Measurements from ENCODE around the gene SEC14L5.
"Not testable (repeated sequence)": the region's sequence is repeated elsewhere in the genome, so short reads cannot be mapped to it uniquely, and the experiment has no call there.

Gene SEC14L5

DNA sequence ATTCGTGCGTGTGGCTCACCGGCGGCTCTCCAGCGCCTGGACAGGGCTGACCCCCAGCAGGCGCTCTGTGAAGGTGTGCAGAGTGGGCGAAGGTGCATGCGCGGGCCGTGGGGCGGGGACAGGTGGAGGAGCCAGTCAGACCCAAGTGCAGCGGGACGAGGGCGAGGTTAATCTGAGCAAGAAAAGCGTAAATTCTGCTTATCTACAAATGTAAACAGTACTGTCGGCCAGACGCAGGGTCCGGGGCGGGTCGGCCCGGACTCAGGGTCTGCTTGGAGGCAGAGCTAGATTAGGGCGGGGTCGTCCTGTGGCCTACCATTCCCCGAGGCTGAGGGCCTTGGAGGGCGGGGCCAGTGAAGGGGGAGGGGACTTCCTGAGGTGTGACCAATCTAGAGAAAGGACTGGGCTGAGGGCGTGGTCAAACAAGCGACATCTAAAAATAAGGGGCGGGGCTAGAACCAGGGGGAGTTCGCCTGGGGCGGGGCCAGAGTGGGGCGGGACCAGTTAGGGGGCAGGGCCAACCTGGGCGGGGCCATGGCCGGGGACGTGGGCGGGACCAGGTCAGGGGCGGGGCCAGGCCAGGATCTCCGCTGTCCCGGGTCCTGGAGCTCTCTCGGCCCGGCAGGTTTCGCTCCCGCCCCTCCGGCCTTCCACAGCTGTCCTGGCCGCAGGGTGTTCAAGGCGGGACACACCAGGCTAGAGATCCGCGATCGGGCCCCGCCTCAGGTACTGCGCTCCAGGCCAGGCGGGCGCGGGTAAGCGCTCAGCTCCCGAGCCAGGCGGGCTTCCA lies at the start of gene SEC14L5:
Gene SEC14L5, plus strand, starts transcription at position 611 of the 790 bp plus-strand sequence. CDS start 994 bp downstream, outside the sequence.
- DNase-seq = peak; percentile 77 to 81

DNA sequence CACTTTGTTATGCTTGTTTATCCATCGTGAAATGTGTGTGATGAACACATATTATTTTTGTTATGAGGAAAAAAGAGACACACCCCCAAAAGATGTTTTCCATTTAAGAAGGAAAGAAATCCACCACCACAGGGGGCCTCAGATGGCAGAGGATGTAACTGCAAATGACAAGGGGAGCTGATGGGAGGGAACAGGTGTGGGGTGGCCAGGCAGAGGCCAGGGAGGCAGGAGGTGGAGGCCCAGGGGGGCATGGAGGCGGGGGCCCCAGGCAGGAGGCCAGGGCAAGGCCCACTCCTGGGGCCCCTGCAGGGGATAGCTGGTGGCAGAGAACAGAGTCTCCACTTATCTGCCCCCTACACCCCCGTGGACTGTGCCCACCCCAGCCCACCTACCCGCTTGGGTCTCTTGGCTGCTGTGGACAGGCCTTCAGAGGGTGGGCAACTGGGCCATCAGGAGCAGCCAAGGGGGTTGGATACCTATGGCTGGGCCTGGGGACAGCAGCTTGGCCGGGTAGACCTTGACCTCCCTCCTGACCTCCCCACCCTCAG lies 49.2 kb upstream of the SEC14L5 start:
- no peak for DNase-seq

DNA sequence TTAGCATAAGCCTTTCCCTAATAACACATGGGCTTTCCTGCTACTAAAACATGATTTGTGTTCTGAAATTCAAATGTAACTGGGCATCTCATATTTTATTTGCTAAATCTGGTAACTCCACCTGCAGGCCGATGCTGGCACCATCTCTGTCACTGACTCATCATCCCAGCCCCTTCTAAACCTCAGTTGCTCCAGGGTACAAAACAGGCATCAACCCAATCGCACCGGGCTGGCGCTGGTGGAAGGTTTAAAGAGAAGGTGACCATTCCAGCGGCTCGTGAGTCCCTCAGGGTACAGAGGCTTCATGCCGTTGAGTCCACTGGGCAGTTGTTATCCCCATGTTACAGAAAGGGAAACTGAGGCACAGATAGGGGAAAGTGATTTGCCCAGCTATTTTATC lies 48.3 kb upstream of the SEC14L5 start:
- DNase-seq = no peak

- DNase-seq = no peak
Measured at GRCh38 chr16:4910828-4911227, 47.3 kb upstream of the SEC14L5 start.

DNA sequence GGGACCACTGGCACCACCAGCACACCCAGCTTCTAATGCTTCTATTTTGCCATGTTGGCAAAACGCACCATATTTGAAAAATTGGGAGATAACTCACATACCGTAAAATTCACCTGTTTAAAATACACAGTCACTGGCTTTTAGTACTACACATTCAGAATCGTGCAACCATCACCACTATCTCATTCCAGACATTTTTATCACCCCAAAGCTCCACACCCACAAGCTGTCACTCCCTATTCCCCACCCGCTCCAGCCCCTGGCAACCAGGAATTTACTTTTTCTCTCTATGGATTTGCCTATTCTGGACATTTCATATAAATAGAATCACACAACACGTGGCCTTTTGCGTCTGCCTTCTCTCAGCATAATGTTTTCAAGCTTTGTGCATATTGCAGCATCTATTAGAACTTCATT lies 46.2 kb upstream of the SEC14L5 start:
- DNase-seq = no peak

DNA sequence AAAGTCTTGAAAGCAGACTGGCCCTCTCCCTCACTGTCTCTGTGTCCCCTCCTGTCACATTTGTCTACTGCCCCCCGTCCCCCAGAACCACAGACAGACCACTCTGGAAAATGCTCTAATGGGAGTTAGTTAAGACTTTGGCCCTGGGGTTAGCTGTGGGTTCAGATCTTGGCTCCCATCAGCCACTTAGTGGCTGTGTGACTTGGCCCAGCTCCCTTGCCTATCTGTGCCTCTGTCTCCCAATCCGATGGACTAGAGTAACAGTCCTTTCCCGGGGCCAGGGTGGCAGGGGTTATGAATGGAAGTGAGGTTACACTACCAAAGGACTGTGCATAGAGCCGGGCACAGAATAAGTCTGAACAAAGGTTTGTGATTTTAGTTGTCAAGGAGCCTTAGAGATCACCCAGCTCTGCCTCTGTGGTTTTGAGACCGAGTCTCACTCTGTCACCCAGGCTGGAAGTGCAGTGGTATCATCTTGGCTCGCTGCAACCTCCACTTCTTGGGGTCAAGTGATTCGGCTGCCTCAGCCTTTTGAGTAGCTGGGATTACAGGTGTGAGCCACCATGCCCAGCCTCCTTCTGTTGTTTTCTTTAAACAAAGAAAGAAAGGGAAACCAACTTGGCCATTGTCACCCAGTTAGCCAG lies 44.9 kb upstream of the SEC14L5 start:
- no peak for DNase-seq

DNA sequence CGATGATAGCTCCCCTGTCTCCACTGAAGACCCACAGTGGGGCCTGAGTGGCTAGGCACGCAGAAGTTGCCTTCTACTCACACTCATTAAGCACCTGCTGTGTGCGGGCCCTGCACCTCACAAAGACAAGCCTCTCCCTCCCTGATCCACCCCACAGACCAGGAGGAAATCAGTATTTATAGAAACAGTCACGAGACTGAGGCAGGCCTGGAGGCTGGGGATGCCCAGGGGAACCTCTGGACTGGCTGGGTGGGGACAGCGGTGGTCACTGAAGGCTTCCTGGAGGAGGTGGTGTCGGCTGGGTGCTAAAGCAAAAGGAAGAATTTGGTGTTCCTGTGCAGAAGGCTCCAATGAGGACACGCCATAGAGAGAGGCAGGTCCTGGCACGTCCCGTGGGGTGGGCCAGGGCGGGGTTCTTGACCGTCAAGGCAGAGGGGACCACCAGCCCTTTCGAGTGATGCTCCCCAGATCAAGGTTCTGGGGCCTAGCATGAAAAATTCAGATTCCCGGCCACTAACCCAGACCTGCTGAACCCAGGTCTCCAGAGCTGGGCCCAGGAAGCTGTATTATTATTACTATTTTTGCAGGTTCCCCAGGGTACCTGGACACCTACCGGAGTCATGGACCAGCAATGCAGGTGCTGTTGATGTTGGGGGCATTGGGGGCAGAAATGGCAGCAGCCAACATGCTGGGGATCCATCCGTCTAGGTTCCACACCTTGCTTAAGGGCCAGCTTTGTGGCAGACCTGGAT lies 44.2 kb upstream of the SEC14L5 start:
- DNase-seq = no peak

GRCh38 chr16:4914528-4915225 lies 43.5 kb upstream of the SEC14L5 start:
- DNase-seq = no peak

GRCh38 chr16:4915226-4915761 lies 42.8 kb upstream of the SEC14L5 start:
- DNase-seq = no peak

DNA sequence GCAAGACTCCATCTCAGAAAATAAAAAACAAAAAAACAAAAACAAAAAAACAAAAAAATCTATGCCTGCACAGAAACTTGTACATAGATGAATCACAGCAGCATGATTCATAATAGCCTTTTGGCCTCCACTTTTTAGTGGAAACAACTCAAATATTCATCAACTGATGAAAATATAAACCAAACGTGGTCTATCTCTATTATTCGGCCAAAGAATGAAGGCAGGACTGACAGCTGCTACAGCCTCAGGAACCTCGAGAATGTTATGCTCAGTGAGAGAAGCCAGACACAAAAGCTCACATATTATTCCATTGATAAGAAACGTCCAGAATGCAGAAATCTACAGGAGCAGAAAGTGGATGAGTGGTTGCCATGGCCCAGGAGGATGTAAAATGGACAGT lies 41.0 kb upstream of the SEC14L5 start:
- no peak for DNase-seq

GRCh38 chr16:4918781-4919251 lies 39.3 kb upstream of the SEC14L5 start:
- DNase-seq = no peak

DNA sequence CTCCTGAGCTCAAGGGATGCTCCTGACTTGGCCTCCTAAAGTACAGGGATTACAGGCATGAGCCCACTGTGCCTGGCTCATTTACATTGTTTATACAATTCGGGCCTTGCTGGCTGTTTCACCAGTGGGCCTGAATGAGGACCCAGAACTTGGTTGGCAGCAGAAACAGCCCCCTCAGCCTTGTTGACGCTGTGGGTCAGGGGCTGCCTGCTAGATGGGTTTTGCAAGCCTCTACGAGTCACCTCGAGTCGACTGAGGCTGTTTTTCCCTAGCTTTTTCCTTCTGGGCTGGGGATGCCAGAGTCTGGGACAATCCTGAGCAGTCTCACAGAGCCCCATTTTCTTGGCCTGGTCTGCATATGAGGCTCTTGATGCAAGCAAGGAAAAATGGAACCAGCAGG lies 37.3 kb upstream of the SEC14L5 start:
- DNase-seq = no peak

- no peak for DNase-seq
Measured at GRCh38 chr16:4922721-4923342, 35.3 kb upstream of the SEC14L5 start.

- no peak for DNase-seq
Measured at GRCh38 chr16:4923853-4924252, 34.3 kb upstream of the SEC14L5 start.

DNA sequence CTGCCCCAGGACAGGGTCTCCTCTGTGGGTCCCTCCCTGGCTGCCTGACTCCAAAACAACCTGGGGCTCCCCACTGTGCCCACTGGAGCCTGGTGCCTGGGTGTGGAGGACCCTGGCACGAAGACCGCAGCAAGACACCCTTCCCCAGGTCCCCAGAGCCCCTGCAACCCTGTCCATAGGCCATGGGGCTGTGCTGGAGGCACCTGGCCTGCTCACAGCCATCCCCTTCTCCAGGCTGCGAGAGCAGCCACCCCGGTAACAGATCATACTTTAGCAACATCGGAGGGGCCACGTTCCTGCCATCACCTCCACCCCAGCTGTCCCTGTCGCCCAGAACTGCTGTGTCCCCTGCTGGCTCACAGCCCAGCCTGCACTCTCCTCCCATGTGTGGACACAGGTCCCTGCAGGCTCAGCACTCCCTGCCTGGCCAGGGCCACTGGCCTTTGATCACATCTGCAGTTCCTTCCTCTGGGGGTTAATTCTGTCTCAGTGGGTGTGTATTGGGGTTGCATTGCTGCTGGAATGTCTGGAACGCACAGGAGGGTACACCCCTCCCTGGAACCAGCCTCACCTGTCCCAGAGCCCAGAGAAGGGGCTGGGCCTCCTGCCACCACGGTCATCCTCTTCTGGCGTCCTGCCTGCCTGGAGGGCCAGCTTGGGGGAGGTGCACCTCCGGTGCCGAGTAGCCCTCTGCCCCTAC lies 33.4 kb upstream of the SEC14L5 start:
- DNase-seq = no peak

DNA sequence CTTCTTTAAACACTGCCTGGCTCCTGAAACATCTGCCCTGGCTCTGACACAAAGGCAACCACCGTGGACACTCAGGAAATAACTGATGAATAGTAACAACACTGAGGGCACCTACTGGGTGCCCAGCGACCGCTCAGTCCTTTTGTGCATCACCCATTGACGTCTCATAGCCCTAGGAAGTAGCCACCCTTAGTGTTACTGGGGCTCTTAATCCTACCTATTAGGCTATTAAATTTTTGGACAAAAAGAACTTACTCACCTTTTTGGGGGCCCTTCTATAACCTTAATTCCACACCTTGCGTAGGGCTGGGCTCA lies 32.9 kb upstream of the SEC14L5 start:
- no peak for DNase-seq

- no peak for DNase-seq
Measured at GRCh38 chr16:4925791-4926190, 32.3 kb upstream of the SEC14L5 start.

DNA sequence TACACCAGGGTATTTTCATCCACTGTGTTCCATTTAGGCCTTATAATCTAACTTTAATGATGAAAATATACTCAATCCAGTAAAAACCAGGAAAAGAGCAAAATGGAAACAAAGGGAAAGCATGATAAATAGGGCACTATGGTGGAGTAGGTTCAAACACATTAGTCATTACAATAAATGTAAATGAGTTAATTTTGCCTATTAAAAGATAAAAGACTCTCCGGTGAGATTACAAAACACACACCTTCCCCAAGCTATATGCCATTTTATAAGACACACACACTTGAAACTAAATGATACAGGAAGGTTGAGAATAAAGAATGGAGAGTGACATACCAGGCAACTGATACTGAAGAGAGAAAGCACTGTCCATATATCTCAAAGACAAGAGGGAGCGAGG lies 31.2 kb upstream of the SEC14L5 start:
- no peak for DNase-seq

GRCh38 chr16:4927661-4928060 lies 30.5 kb upstream of the SEC14L5 start:
- no peak for DNase-seq

DNA sequence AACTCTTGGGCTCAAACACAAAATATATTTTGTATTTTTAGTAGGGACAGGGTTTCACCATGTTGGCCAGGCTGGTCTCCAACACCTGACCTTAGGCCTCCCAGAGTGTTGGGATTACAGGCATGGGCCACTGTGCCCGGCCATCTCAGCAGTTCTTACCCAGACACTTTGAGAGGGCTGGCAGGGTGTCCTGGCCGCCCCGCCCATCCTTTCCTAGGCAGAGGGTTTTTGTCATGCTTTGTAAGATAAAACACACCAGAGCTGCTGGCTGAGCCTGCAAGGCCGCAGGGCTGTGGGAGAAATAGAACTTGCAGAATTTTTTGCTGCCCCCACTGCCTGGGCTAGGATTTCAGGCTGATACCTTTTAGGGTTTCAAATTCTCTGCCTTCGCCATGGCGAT lies 29.9 kb upstream of the SEC14L5 start:
- DNase-seq = no peak

DNA sequence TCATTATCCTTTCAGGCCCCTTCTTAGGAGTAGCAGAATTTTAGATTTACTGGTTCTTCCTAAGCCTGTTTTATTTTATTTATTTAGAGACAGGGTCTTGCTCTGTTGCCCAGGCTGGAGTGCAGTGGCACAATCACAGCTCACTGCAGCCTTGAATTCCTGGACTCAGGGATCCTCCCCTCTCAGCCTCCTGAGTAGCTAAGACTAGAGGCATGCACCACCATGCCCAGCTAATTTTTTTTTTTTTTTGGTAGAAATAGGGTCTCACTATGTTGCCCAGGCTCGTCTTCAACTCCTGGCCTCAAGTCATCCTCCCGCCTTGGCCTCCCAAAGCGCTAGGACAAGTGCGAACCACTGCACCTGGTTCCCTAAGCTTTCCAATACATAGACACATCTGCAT lies 28.5 kb upstream of the SEC14L5 start:
- not testable (repeated sequence) for DNase-seq

GRCh38 chr16:4931381-4931780 lies 26.7 kb upstream of the SEC14L5 start:
- DNase-seq = no peak
